Endodermal cell (in vitro differentiated cells): ENCODE measurements around the gene GRK4. TPM values are rescaled to one million over a fixed set of nuclear protein-coding genes. Genes with fewer than 3 reads are reported as not detected.

Source experiments
- DNase-seq: peaks from one replicate; pipeline ENCODE4 v3.0.0-alpha.2; 2017
- H3K27ac ChIP-seq: 2 replicates; pipeline ENCODE4 v1.5.1; 2013; ENCODE audit warnings: mild to moderate bottlenecking, low read depth, low read length, moderate library complexity
- H3K27me3 ChIP-seq: 2 replicates; pipeline ENCODE4 v1.6.1; 2013; ENCODE audit warnings: mild to moderate bottlenecking, low read length, moderate library complexity; ENCODE audit not compliant: insufficient read depth, control insufficient read depth, poor library complexity, severe bottlenecking
- H3K36me3 ChIP-seq: 2 replicates; pipeline ENCODE4 v1.7.0; 2013; ENCODE audit warnings: mild to moderate bottlenecking, low read length, moderate library complexity; ENCODE audit not compliant: control insufficient read depth, insufficient read depth
- H3K4me1 ChIP-seq: one replicate; pipeline ENCODE4 v1.7.0; 2013; ENCODE audit warnings: low read length; ENCODE audit not compliant: control insufficient read depth, insufficient read depth
- H3K4me3 ChIP-seq: 2 replicates; pipeline ENCODE4 v1.5.1; 2013; ENCODE audit warnings: mild to moderate bottlenecking, low read length, moderate library complexity
- H3K9ac ChIP-seq: 2 replicates; pipeline ENCODE4 v1.6.1; 2013; ENCODE audit warnings: mild to moderate bottlenecking, low read length, moderate library complexity; ENCODE audit not compliant: poor library complexity, severe bottlenecking; ENCODE audit errors: extremely low read depth
- H3K9me3 ChIP-seq: 2 replicates; pipeline ENCODE4 v1.6.1; 2013; ENCODE audit warnings: mild to moderate bottlenecking, low read length, moderate library complexity; ENCODE audit not compliant: control insufficient read depth
- H3K27ac Mint-ChIP-seq: 2 replicates; pipeline ENCODE4 v1.8.0; 2020; ENCODE audit warnings: mixed read lengths
- H3K27me3 Mint-ChIP-seq: 2 replicates; pipeline ENCODE4 v1.8.0; 2021; ENCODE audit warnings: mild to moderate bottlenecking, mixed read lengths; ENCODE audit not compliant: insufficient read depth
- H3K36me3 Mint-ChIP-seq: 2 replicates; pipeline ENCODE4 v1.8.0; 2020; ENCODE audit warnings: low read depth, mixed read lengths
- H3K4me1 Mint-ChIP-seq: 2 replicates; pipeline ENCODE4 v1.8.0; 2020; ENCODE audit warnings: mixed read lengths
- H3K4me3 Mint-ChIP-seq: 2 replicates; pipeline ENCODE4 v1.8.0; 2020; ENCODE audit warnings: mild to moderate bottlenecking, moderate library complexity, mixed read lengths
- H3K9me3 Mint-ChIP-seq: 2 replicates; pipeline ENCODE4 v1.8.0; 2020; ENCODE audit warnings: mild to moderate bottlenecking, mixed read lengths
- CTCF ChIP-seq: fragments of 200-600 bp; sonication (generic); conservative IDR thresholded peaks from 2 replicates; pipeline ENCODE4 v1.5.0; 2021; ENCODE audit warnings: antibody characterized with exemption, mild to moderate bottlenecking
- WGBS, 2 experiments: methylation state at CpG; one replicate each; pipeline versions ENCODE4 v1.1.5 to v1.1.7; 2013; ENCODE audit warnings: missing lambda C conversion rate in 2 of 2, mixed read lengths in 1 of 2; ENCODE audit not compliant: insufficient coverage in 1 of 2, insufficient read length in 1 of 2; 5-methylcytosine and 5-hydroxymethylcytosine counted together
- total RNA-seq, 2 donors: library from RNA; stranded (reverse); fragmentation: NEBNext Ultra II Directional in 1 of 2; extraction: Animal tissue kit (Norgen Biotek cat#: 25700) in 1 of 2; gene quantifications; 2 replicates in 1 of 2; 3 replicates in 1 of 2; pipeline ENCODE4 v1.2.1, GENCODE V29; 2021

GRK4 gene
- total RNA-seq, 2 donors from 2014 or later: 2.8 to 4.2 TPM

- Histone ChIP-seq H3K36me3 (no peaks in the 10 kb centered on the region), H3K27ac (no peak overlapping the region), H3K9me3 (no peaks in the 10 kb centered on the region), H3K4me1 (no peaks in the 10 kb centered on the region), H3K9ac (no peak overlapping the region), H3K4me3 (no peak overlapping the region), H3K27me3 (no peaks in the 10 kb centered on the region)
- H3K9me3 Mint-ChIP-seq: peaks cover 5% of the 10 kb centered on the region
- WGBS, 2 experiments: 89 to 97% methylated on average over 8 to 12 of the region's 12 CpGs
- no peak overlapping the region for H3K4me3 Mint-ChIP-seq
- H3K36me3 Mint-ChIP-seq: no peaks in the 10 kb centered on the region
- H3K4me1 Mint-ChIP-seq: no peaks in the 10 kb centered on the region
- TF ChIP-seq CTCF: no peak
- no peak overlapping the region for H3K27ac Mint-ChIP-seq
- no peak for DNase-seq
- H3K27me3 Mint-ChIP-seq: peaks cover 10% of the 10 kb centered on the region
These were observed 99.1 kb downstream of the GRK4 start for GRCh38 chr4:3062471-3062870.

GRCh38 chr4:3065551-3065950 lies 102.2 kb downstream of the GRK4 start:
- no peak overlapping the region for H3K9ac ChIP-seq
- H3K27ac Mint-ChIP-seq: no peak overlapping the region
- no peaks in the 10 kb centered on the region for H3K36me3 ChIP-seq
- peaks cover 8% of the 10 kb centered on the region for H3K27me3 Mint-ChIP-seq
- H3K27ac ChIP-seq: no peak overlapping the region
- H3K27me3 ChIP-seq: no peaks in the 10 kb centered on the region
- H3K4me1 Mint-ChIP-seq: no peaks in the 10 kb centered on the region
- H3K36me3 Mint-ChIP-seq: no peaks in the 10 kb centered on the region
- H3K9me3 Mint-ChIP-seq: peaks cover 5% of the 10 kb centered on the region
- H3K4me3 Mint-ChIP-seq: no peak overlapping the region
- WGBS, 2 experiments: 67 to 90% methylated on average over 1 to 3 of the region's 3 CpGs
- no peaks in the 10 kb centered on the region for H3K9me3 ChIP-seq
- H3K4me1 ChIP-seq: no peaks in the 10 kb centered on the region
- no peak for DNase-seq
- no peak for TF ChIP-seq CTCF
- H3K4me3 ChIP-seq: no peak overlapping the region

- TF ChIP-seq CTCF: no peak
- Histone ChIP-seq H3K27ac (no peak overlapping the region), H3K9ac (no peak overlapping the region), H3K9me3 (no peaks in the 10 kb centered on the region), H3K4me3 (no peak overlapping the region), H3K4me1 (no peaks in the 10 kb centered on the region), H3K27me3 (no peaks in the 10 kb centered on the region), H3K36me3 (no peaks in the 10 kb centered on the region)
- Mint-ChIP-seq H3K9me3 (no peaks in the 10 kb centered on the region), H3K27me3 (peaks cover 10% of the 10 kb centered on the region), H3K4me3 (no peak overlapping the region), H3K36me3 (no peaks in the 10 kb centered on the region), H3K4me1 (no peaks in the 10 kb centered on the region), H3K27ac (no peak overlapping the region)
- no peak for DNase-seq
- WGBS, 2 experiments: 91 to 96% methylated on average over 4 to 6 of the region's 6 CpGs
These were observed 103.5 kb downstream of the GRK4 start for GRCh38 chr4:3066836-3067400.
